Medulla oblongata (tissue), 1 donor: Measurements from ENCODE around the gene HLA-G.

Experiments
- DNase-seq: peaks from one replicate; pipeline ENCODE4 v3.0.0-alpha.2; 2015; ENCODE audit errors: extremely low spot score

The HLA-G gene

GRCh38 chr6:29816030-29816429 lies 11.6 kb upstream of the HLA-G start:
- DNase-seq = no peak

GRCh38 chr6:29818892-29819291 lies 8.7 kb upstream of the HLA-G start:
- no peak for DNase-seq

- no peak for DNase-seq
Measured at GRCh38 chr6:29824144-29824543, 3.5 kb upstream of the HLA-G start.

GRCh38 chr6:29825848-29826247 lies 1.8 kb upstream of the HLA-G start:
- no peak for DNase-seq

GRCh38 chr6:29826271-29826670 lies 1.4 kb upstream of the HLA-G start:
- DNase-seq = no peak

DNA sequence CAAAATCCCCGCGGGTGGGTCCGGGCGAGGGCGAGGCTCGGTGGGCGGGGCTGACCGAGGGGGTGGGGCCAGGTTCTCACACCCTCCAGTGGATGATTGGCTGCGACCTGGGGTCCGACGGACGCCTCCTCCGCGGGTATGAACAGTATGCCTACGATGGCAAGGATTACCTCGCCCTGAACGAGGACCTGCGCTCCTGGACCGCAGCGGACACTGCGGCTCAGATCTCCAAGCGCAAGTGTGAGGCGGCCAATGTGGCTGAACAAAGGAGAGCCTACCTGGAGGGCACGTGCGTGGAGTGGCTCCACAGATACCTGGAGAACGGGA lies 809 bp downstream of the HLA-G start:
- DNase-seq = no peak

GRCh38 chr6:29829766-29830165 lies 2.1 kb downstream of the HLA-G start:
- no peak for DNase-seq

DNA sequence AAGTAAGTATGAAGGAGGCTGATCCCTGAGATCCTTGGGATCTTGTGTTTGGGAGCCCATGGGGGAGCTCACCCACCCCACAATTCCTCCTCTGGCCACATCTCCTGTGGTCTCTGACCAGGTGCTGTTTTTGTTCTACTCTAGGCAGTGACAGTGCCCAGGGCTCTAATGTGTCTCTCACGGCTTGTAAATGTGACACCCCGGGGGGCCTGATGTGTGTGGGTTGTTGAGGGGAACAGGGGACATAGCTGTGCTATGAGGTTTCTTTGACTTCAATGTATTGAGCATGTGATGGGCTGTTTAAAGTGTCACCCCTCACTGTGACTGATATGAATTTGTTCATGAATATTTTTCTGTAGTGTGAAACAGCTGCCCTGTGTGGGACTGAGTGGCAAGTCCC lies 2.8 kb downstream of the HLA-G start:
- no peak for DNase-seq

DNA sequence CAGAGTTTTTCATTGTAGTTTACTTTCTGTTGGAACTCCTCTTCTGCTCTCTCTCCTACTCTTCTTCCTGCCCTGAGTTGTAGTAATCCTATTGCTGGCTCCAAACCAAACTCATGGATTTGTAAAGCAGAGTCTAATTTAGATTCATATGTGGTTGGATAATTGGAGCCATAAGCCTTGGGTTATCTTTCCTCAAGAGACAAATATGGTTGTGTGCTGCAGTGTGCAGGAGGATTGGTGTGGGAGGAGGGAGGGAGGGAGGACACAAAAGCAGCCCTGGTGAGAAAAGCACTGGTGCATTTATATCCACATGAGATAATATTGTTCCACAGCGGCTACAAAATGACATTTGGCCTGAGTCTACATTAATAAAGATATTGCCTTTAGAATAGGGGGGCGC lies 4.2 kb downstream of the HLA-G start:
- no peak for DNase-seq

- peak; percentile 41 for DNase-seq
Measured at GRCh38 chr6:29834564-29835436, 7.2 kb downstream of the HLA-G start.

DNA sequence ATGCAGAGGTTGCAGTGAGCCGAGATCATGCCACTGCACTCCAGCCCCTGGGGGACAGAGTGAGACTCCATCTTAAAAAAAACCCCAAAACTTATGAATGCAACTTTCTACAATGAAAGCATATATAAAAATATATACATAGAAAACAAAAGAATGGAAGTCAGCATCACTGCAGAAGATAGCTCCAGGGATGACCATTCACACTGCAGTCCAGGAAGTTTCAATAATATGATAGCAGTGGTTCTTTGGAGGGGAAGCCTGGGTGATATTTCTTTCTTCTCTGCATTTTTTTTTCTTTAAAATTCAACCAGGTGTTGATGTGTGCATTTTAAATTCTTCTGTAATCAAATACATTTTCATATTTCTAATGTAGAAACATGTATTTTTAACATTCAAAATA lies 12.3 kb downstream of the HLA-G start:
- no peak for DNase-seq

DNA sequence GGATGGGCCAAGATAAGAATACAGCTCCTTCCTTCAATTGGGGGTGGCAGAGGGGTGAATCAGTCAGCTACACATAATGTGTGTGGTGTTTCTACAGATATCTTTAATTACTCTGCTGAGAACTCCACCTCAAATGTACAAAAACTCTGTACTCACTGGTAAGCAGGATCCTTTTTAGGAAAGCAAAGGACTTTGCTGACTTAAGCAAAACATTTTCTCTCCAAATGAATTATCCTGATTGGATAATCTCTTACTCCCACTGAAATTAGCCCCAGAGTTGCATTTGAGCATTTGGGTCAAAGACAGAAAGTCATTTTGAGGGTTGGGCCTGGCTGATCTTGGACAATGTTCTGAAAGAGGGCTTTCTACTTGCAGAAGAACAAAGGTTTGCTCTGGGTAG lies 13.4 kb downstream of the HLA-G start:
- DNase-seq = no peak

DNA sequence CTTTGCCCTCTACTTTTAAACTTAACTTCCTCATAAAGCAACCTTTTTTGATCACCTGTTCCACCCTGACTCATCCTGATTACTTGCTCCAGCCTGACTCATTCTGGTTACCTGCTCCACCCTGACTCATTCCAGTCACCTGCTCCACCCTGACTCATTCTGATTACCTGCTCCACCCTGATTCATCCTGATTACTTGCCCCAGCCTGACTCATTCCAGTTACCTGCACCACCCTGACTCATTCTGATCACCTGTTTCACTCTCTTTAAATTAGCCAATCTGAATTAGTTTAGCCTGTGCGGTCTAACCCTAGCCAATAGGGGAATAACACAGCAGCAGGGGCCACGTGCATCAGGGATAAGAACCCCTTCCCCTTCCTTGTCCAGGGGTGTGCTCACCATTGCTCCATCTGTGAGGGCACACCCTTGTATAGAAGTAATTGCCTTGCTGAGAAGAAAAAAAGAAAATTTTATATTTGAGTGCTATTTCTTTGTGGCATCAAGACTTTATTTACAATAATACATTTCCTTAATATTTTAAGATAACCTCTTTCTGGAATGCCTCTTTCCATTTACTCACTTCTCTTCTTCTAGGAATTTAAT lies 17.9 kb downstream of the HLA-G start:
- DNase-seq = no peak

GRCh38 chr6:29847871-29848630 lies 20.4 kb downstream of the HLA-G start:
- peak; percentile 72 for DNase-seq

- no peak for DNase-seq
Measured at GRCh38 chr6:29850011-29850553, 22.5 kb downstream of the HLA-G start.

GRCh38 chr6:29851190-29851589 lies 23.6 kb downstream of the HLA-G start:
- no peak for DNase-seq

- DNase-seq = no peak
Measured at GRCh38 chr6:29853245-29853644, 25.6 kb downstream of the HLA-G start.

- DNase-seq = no peak
Measured at GRCh38 chr6:29858006-29858405, 30.4 kb downstream of the HLA-G start.

GRCh38 chr6:29861521-29862255 lies 34.1 kb downstream of the HLA-G start:
- DNase-seq = no peak

DNA sequence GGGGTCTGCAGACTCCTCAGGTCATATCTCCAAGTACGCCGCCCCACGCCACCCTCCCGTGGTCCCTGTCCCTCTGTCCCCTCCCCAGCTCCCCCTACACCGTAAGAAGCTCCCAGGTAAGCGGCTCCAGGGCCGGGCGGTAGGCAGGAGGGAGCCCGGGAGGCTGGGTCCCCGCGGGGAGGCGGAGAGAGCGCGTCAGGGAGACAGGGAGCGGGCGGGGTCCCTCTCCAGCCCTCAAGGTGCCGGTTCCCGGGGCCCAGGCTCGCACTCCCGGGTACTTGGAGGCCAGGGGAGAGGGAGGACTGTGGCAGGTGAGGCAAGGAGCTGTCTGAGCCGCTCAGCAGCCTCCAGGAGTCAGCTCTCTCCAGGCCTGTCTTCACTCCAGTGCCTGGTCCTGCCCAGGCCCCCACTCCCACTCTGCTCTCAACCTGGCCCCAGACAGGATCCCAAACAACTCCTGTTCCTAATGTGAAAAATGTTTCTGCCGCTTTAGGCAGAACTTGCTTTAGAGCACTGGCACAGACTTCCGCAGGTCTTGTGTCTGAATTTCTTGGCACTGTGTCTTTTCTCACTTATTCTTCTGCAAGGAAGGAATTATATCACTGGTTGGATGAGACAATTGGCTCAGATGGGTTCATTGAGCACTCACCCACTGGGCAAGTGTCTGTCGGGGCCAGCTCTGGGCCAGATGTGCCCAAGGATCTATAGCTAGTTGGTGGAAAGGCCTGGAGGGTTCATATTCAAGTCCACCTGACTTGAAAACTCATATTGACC lies 36.6 kb downstream of the HLA-G start:
- no peak for DNase-seq

DNA sequence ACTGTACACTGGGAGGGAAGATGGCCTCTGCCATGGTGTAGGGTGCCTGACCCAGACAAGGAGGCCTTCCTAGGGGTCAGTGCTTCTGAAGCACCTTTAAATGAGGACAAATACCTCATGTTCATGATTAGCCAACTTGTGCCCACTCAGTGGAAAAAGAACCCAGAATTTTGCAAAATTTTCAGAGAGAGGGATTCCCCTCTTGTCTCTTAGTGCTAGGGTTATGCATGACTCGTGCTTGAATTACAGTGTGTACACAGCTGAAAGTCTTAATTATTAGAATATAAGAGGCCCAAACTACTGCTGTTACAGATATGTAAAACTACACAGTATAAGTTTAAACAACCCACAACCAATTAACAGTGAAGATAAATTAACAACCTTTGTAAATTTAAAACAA lies 38.0 kb downstream of the HLA-G start:
- no peak for DNase-seq
